ENCODE data around the gene UBAC2.
"Not testable (repeated sequence)": the region's sequence is repeated elsewhere in the genome, so short reads cannot be mapped to it uniquely, and the experiment has no call there.

Gene UBAC2

GRCh38 chr13:99407906-99408702 is 207.4 kb downstream of the UBAC2 start:
- no peaks in the 10 kb centered on the region for H3K79me2 ChIP-seq (ENCODE audit: control insufficient read depth, insufficient read depth, low read length, unreplicated experiment)
- no peaks in the 10 kb centered on the region for H3K4me1 ChIP-seq (ENCODE audit: control insufficient read depth, insufficient read depth, low read length, unreplicated experiment)
- no peak overlapping the region for H3K4me3 ChIP-seq (ENCODE audit: low read depth, low read length)
- H3K36me3 ChIP-seq (ENCODE audit: insufficient read depth, low read length), result no peaks in the 10 kb centered on the region
- peaks cover 38% of the 10 kb centered on the region for H3K27me3 ChIP-seq (ENCODE audit: insufficient read depth, low read length)
- H3K27ac ChIP-seq (ENCODE audit: low read depth, low read length), result no peak overlapping the region
- H2AFZ ChIP-seq (ENCODE audit: low read length, unreplicated experiment), result no peak overlapping the region

- Histone ChIP-seq H3K36me3 (ENCODE audit: insufficient read depth, low read length) (no peaks in the 10 kb centered on the region), H3K4me3 (ENCODE audit: low read depth, low read length) (no peak overlapping the region), H3K27ac (ENCODE audit: low read depth, low read length) (no peak overlapping the region), H2AFZ (ENCODE audit: low read length, unreplicated experiment) (no peak overlapping the region), H3K27me3 (ENCODE audit: insufficient read depth, low read length) (peaks cover 40% of the 10 kb centered on the region), H3K79me2 (ENCODE audit: control insufficient read depth, insufficient read depth, low read length, unreplicated experiment) (no peaks in the 10 kb centered on the region), H3K4me1 (ENCODE audit: control insufficient read depth, insufficient read depth, low read length, unreplicated experiment) (no peaks in the 10 kb centered on the region)
Measured at GRCh38 chr13:99408703-99409000, 208.0 kb downstream of the UBAC2 start.

- not testable (repeated sequence) for H3K79me2 ChIP-seq (ENCODE audit: control insufficient read depth, insufficient read depth, low read length, unreplicated experiment); H3K36me3 ChIP-seq (ENCODE audit: insufficient read depth, low read length)
Measured at GRCh38 chr13:99409461-99410083, 208.9 kb downstream of the UBAC2 start.

GRCh38 chr13:99410646-99411475 is 210.2 kb downstream of the UBAC2 start:
- not testable (repeated sequence) for H2AFZ ChIP-seq (ENCODE audit: low read length, unreplicated experiment); H3K27ac ChIP-seq (ENCODE audit: low read depth, low read length)

More at GRCh38 chr13:99409461-99410083, 208.9 kb downstream of the UBAC2 start:
- peaks cover 32% of the 10 kb centered on the region for H3K27me3 ChIP-seq (ENCODE audit: insufficient read depth, low read length)
- H3K4me3 ChIP-seq (ENCODE audit: low read depth, low read length); H3K27ac ChIP-seq (ENCODE audit: low read depth, low read length); H3K4me1 ChIP-seq (ENCODE audit: control insufficient read depth, insufficient read depth, low read length, unreplicated experiment); H2AFZ ChIP-seq (ENCODE audit: low read length, unreplicated experiment): not testable (repeated sequence)

GRCh38 chr13:99412856-99413255 is 212.2 kb downstream of the UBAC2 start:
- Histone ChIP-seq H3K79me2 (ENCODE audit: control insufficient read depth, insufficient read depth, low read length, unreplicated experiment) (no peaks in the 10 kb centered on the region), H3K27ac (ENCODE audit: low read depth, low read length) (no peak overlapping the region), H3K27me3 (ENCODE audit: insufficient read depth, low read length) (peaks cover 22% of the 10 kb centered on the region), H2AFZ (ENCODE audit: low read length, unreplicated experiment) (no peak overlapping the region), H3K4me1 (ENCODE audit: control insufficient read depth, insufficient read depth, low read length, unreplicated experiment) (no peaks in the 10 kb centered on the region), H3K36me3 (ENCODE audit: insufficient read depth, low read length) (no peaks in the 10 kb centered on the region), H3K4me3 (ENCODE audit: low read depth, low read length) (no peak overlapping the region)

More at GRCh38 chr13:99410646-99411475, 210.2 kb downstream of the UBAC2 start:
- H3K36me3 ChIP-seq (ENCODE audit: insufficient read depth, low read length); H3K4me1 ChIP-seq (ENCODE audit: control insufficient read depth, insufficient read depth, low read length, unreplicated experiment); H3K4me3 ChIP-seq (ENCODE audit: low read depth, low read length); H3K79me2 ChIP-seq (ENCODE audit: control insufficient read depth, insufficient read depth, low read length, unreplicated experiment): not testable (repeated sequence)
- peaks cover 22% of the 10 kb centered on the region for H3K27me3 ChIP-seq (ENCODE audit: insufficient read depth, low read length)

- Histone ChIP-seq H3K27me3 (ENCODE audit: insufficient read depth, low read length) (peaks cover 22% of the 10 kb centered on the region), H3K4me3 (ENCODE audit: low read depth, low read length) (no peak overlapping the region), H3K36me3 (ENCODE audit: insufficient read depth, low read length) (no peaks in the 10 kb centered on the region), H2AFZ (ENCODE audit: low read length, unreplicated experiment) (no peak overlapping the region), H3K4me1 (ENCODE audit: control insufficient read depth, insufficient read depth, low read length, unreplicated experiment) (no peaks in the 10 kb centered on the region), H3K79me2 (ENCODE audit: control insufficient read depth, insufficient read depth, low read length, unreplicated experiment) (no peaks in the 10 kb centered on the region), H3K27ac (ENCODE audit: low read depth, low read length) (no peak overlapping the region)
Measured at GRCh38 chr13:99414048-99414995, 213.7 kb downstream of the UBAC2 start.

GRCh38 chr13:99415014-99415650 is 214.5 kb downstream of the UBAC2 start:
- Histone ChIP-seq H3K4me1 (ENCODE audit: control insufficient read depth, insufficient read depth, low read length, unreplicated experiment) (no peaks in the 10 kb centered on the region), H3K27ac (ENCODE audit: low read depth, low read length) (no peak overlapping the region), H2AFZ (ENCODE audit: low read length, unreplicated experiment) (no peak overlapping the region), H3K4me3 (ENCODE audit: low read depth, low read length) (no peak overlapping the region), H3K27me3 (ENCODE audit: insufficient read depth, low read length) (peaks cover 27% of the 10 kb centered on the region), H3K36me3 (ENCODE audit: insufficient read depth, low read length) (no peaks in the 10 kb centered on the region), H3K79me2 (ENCODE audit: control insufficient read depth, insufficient read depth, low read length, unreplicated experiment) (no peaks in the 10 kb centered on the region)

GRCh38 chr13:99415851-99416331 is 215.2 kb downstream of the UBAC2 start:
- no peak overlapping the region for H2AFZ ChIP-seq (ENCODE audit: low read length, unreplicated experiment)
- H3K4me1 ChIP-seq (ENCODE audit: control insufficient read depth, insufficient read depth, low read length, unreplicated experiment), result no peaks in the 10 kb centered on the region
- H3K79me2 ChIP-seq (ENCODE audit: control insufficient read depth, insufficient read depth, low read length, unreplicated experiment), result no peaks in the 10 kb centered on the region
- no peaks in the 10 kb centered on the region for H3K36me3 ChIP-seq (ENCODE audit: insufficient read depth, low read length)
- H3K27ac ChIP-seq (ENCODE audit: low read depth, low read length), result no peak overlapping the region
- no peak overlapping the region for H3K4me3 ChIP-seq (ENCODE audit: low read depth, low read length)
- peaks cover 27% of the 10 kb centered on the region for H3K27me3 ChIP-seq (ENCODE audit: insufficient read depth, low read length)

GRCh38 chr13:99416411-99417121 is 215.9 kb downstream of the UBAC2 start:
- no peaks in the 10 kb centered on the region for H3K79me2 ChIP-seq (ENCODE audit: control insufficient read depth, insufficient read depth, low read length, unreplicated experiment)
- no peak overlapping the region for H3K27ac ChIP-seq (ENCODE audit: low read depth, low read length)
- H3K27me3 ChIP-seq (ENCODE audit: insufficient read depth, low read length), result peaks cover 28% of the 10 kb centered on the region
- no peaks in the 10 kb centered on the region for H3K4me1 ChIP-seq (ENCODE audit: control insufficient read depth, insufficient read depth, low read length, unreplicated experiment)
- no peak overlapping the region for H3K4me3 ChIP-seq (ENCODE audit: low read depth, low read length)
- H2AFZ ChIP-seq (ENCODE audit: low read length, unreplicated experiment), result no peak overlapping the region
- no peaks in the 10 kb centered on the region for H3K36me3 ChIP-seq (ENCODE audit: insufficient read depth, low read length)
